GM12873 (cell line): ENCODE data around the gene CLMP.

Source experiments
- TF ChIP-seq, protein P1 (sequence below): IDR thresholded peaks from 2 replicates; pipeline ENCODE4 v1.5.1; 2012; ENCODE audit warnings: low read depth, mild to moderate bottlenecking, moderate library complexity, low read length, control low read depth; ENCODE audit not compliant: insufficient read depth; ENCODE audit errors: missing control alignments

CLMP gene

DNA sequence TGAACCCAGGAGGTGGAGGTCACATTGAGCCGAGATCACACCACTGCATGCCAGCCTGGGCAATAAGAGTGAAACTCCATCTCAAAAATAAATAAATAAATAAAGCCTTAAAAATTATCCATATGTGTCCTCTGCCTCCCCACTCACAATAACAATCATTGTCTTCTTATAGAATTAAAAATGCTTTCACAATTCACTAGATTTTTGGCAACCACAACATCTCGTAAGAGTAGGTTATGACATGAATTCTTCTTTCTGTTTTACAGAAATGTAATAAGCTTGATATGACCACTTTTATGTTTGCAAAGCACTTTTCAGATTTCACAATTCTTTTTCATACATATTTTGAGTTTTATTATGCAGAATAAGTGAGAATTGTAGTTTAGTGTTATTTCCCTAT is 78.6 kb downstream of the CLMP start:
- TF ChIP-seq, protein P1, sequence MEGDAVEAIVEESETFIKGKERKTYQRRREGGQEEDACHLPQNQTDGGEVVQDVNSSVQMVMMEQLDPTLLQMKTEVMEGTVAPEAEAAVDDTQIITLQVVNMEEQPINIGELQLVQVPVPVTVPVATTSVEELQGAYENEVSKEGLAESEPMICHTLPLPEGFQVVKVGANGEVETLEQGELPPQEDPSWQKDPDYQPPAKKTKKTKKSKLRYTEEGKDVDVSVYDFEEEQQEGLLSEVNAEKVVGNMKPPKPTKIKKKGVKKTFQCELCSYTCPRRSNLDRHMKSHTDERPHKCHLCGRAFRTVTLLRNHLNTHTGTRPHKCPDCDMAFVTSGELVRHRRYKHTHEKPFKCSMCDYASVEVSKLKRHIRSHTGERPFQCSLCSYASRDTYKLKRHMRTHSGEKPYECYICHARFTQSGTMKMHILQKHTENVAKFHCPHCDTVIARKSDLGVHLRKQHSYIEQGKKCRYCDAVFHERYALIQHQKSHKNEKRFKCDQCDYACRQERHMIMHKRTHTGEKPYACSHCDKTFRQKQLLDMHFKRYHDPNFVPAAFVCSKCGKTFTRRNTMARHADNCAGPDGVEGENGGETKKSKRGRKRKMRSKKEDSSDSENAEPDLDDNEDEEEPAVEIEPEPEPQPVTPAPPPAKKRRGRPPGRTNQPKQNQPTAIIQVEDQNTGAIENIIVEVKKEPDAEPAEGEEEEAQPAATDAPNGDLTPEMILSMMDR, result no peak

DNA sequence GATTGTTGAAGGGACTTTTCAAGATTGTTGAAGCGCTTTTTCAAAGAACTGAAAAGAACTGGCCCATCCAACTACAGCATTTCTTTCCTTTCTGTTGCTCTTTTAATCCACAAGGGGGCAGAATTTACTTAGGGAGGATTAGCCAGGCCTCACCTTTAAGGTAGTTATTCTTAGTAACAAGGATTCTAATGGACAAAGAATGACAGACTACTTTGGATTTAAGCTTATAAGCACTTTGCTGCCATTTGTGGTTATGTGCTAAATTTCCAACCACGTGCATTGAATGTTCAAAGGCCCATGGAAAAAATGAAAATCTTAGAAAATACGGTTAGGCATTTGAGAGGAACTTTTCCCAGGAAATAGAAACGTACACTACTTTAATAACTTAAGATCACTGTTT is 83.6 kb downstream of the CLMP start:
- TF ChIP-seq, protein P1, result peak; percentile 57

DNA sequence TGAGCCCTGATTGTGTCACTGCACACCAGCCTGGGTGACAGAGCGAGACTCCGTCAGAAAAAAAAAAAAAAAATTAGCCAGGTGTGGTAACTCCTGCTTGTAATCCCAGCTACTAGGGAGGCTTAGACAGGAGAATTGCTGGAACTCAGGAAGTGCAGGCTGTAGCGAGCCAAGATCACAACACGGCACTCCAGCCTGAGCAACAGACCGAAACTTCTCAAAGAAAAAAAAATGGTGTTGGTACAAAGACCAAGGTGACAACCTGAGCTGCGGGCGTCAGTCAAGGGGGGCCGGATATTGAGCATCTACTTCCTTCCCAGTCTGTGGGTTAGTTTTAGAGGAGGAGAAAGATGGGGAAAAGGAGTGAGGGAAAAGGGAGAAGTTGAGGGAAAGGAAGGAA is 84.7 kb downstream of the CLMP start:
- TF ChIP-seq, protein P1, result no peak

DNA sequence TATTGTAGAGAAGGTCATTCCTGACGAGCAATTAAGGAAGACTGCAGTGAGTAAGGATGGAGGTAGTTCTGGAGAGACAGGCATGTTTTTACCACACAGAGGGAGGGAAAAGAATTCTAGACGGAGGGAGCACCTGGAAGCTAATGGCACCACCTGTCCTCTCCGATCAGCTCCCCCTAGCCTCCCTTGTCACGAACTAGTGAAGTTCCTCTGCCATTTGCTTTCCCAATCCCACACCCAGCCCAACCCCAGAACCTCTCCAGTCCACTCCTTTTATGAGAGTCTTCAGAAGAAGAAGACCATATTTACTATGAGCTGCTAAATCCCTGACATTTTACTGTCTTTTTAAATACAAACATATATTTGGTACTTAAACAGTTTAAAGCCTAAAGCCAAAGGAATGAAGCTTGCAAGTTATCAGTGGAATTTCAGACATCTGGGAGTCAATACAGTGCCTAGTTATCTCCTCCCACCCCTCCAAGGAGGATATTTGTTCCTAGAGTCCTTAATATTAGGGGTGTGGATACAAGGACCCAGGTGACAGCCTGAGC is 87.0 kb downstream of the CLMP start:
- TF ChIP-seq, protein P1, result no peak

DNA sequence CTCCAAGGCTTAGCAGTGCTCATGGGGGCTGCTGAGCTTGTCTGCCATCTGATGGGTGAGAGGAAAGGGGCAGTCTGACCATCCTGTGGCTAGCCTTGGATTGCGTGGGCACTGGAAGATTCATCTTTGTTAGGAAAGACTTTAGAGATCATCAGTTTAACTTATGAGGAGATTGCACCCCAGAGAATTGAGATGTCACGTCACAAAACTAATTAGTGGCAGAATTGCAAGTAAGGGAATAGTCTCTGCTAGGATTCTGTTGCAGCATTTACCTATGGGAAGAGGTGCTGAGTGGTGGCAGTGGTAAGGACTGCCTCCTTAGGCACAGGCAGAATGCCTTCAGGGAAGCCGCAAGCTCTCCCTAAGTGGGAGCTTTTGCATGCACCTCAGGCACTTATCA is 90.4 kb downstream of the CLMP start:
- TF ChIP-seq, protein P1, result no peak

DNA sequence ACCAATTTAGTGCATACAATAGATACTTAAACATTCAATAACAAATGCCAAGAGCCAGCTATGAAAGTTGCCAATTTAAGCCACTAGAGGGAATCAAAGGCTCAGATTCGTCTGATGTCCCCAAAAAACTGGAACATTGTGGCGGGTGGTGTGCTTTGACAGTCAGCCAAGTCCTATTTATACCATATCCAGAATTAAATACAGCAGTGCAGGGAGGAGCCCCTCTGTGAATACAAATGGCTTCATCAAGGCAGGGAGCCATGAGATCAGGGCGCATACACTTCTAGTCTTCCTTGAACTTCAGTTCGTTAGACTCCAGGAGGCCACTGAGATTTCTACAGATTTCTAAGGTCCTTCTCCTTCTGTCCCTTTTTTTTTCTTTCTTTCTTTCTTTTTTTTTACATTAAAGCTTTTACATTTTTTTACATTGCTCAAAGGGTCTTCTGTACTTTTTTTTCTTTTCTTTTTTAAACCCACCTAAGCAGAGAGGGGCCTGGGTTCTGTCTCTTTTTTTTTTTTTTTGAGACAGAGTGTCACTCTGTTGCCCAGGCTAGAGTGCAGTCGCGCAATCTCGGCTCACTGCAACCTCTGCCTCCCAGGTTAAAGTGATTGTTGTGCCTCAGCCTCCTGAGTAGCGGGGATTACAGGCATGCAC is 91.6 kb downstream of the CLMP start:
- TF ChIP-seq, protein P1, result peak; percentile 61

DNA sequence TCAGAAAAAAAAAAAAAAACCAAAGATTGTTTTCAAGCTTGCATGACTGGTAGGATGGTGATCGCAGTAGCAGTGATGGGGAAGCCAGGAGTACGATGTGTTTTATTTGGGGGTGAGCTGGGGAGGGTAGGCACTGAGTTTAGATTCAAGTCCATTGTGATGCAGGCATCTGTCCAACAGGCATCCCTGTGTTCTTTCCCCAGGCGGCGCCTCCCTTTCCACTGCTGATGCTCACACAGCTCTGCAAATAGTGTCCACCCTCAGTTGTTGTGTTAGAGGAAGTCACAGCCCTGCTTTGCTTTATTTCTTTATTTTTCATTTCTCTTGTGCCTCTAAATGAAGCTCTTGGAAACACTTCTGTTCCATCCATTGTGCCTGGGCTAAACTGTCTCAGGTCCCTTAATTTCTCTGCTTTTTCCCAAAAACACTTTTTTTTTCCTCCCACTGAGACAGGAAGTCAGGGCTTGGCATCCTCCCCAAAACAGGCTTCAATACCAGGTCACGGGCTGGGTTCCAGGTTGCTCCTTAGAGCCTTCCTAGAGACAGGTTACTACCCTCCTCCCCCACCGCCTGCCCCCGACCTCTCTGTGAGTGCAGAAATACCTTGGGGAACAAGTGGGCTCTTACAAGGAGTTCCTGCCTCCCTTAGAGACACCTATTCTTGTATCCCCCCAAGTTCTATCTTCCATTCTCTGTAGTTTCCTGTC is 94.5 kb downstream of the CLMP start:
- TF ChIP-seq, protein P1, result no peak
